Measurements from ENCODE around the gene NHLH1.

NHLH1 gene

GRCh38 chr1:160366731-160367515 is at the start of gene NHLH1:
Gene NHLH1, plus strand, starts transcription at chr1:160367071. Its CDS starts 3,661 bp downstream, at chr1:160370732.
- no peaks in the 10 kb centered on the region for H3K27me3 ChIP-seq (ENCODE audit: low read depth, low read length)
- no peak within 1 kb of the TSS for H3K27ac ChIP-seq (ENCODE audit: low read length)
- H3K36me3 ChIP-seq (ENCODE audit: control insufficient read depth in 1 of 2, insufficient read depth in 2 of 2, low read length in 2 of 2) = no peaks in the 10 kb centered on the region
- H3K4me3 ChIP-seq (ENCODE audit: low read depth in 1 of 2, low read length in 2 of 2) = no peak within 1 kb of the TSS
- H3K4me1 ChIP-seq (ENCODE audit: control insufficient read depth in 1 of 2, insufficient read depth in 2 of 2, low read length in 2 of 2) = no peaks in the 10 kb centered on the region
- H3K9me3 ChIP-seq (ENCODE audit: control insufficient read depth in 1 of 2, low read length in 2 of 2) = no peaks in the 10 kb centered on the region

DNA sequence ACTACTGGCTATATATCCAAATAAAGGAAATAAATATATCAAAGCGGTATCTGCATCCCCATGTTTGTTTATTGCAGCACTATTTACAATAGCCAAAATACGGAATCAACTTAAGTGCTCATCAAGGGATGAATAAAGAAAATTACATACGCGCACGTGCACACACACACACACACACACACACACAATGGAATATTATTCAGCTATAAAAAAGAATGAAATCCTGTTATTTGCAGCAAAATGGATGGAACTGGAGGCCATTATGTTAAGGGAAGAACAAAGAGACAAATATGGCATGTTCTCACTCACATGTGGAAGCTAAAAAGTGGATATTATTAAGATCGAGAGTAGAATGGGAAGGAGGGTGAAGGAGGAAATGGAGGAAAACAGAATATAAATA is 44.0 kb upstream of the NHLH1 start:
- Histone ChIP-seq H3K9me3 (ENCODE audit: control insufficient read depth in 1 of 2, low read length in 2 of 2) (no peaks in the 10 kb centered on the region), H3K27ac (ENCODE audit: low read length) (no peak overlapping the region), H3K4me1 (ENCODE audit: control insufficient read depth in 1 of 2, insufficient read depth in 2 of 2, low read length in 2 of 2) (no peaks in the 10 kb centered on the region), H3K4me3 (ENCODE audit: low read depth in 1 of 2, low read length in 2 of 2) (no peak overlapping the region), H3K36me3 (ENCODE audit: control insufficient read depth in 1 of 2, insufficient read depth in 2 of 2, low read length in 2 of 2) (peaks cover 27 to 60% of the 10 kb centered on the region in 2 donors), H3K27me3 (ENCODE audit: low read depth, low read length) (no peaks in the 10 kb centered on the region)

GRCh38 chr1:160325252-160325651 is 41.6 kb upstream of the NHLH1 start:
- H3K9me3 ChIP-seq (ENCODE audit: control insufficient read depth in 1 of 2, low read length in 2 of 2) = no peaks in the 10 kb centered on the region
- H3K27me3 ChIP-seq (ENCODE audit: low read depth, low read length) = no peaks in the 10 kb centered on the region
- H3K27ac ChIP-seq (ENCODE audit: low read length) = no peak overlapping the region
- H3K4me3 ChIP-seq (ENCODE audit: low read depth in 1 of 2, low read length in 2 of 2) = no peak overlapping the region
- H3K4me1 ChIP-seq (ENCODE audit: control insufficient read depth in 1 of 2, insufficient read depth in 2 of 2, low read length in 2 of 2) = no peaks in the 10 kb centered on the region
- H3K36me3 ChIP-seq (ENCODE audit: control insufficient read depth in 1 of 2, insufficient read depth in 2 of 2, low read length in 2 of 2) = peaks cover 48 to 76% of the 10 kb centered on the region in 2 donors

- H3K4me3 ChIP-seq (ENCODE audit: low read depth in 1 of 2, low read length in 2 of 2) = no peak overlapping the region
- no peaks in the 10 kb centered on the region for H3K27me3 ChIP-seq (ENCODE audit: low read depth, low read length)
- no peaks in the 10 kb centered on the region for H3K9me3 ChIP-seq (ENCODE audit: control insufficient read depth in 1 of 2, low read length in 2 of 2)
- peaks cover 54 to 85% of the 10 kb centered on the region in 2 donors for H3K36me3 ChIP-seq (ENCODE audit: control insufficient read depth in 1 of 2, insufficient read depth in 2 of 2, low read length in 2 of 2)
- H3K27ac ChIP-seq (ENCODE audit: low read length) = no peak overlapping the region
- no peaks in the 10 kb centered on the region for H3K4me1 ChIP-seq (ENCODE audit: control insufficient read depth in 1 of 2, insufficient read depth in 2 of 2, low read length in 2 of 2)
Observed at GRCh38 chr1:160326418-160326817, 40.5 kb upstream of the NHLH1 start.

GRCh38 chr1:160328184-160328583 is 38.7 kb upstream of the NHLH1 start:
- Histone ChIP-seq H3K4me1 (ENCODE audit: control insufficient read depth in 1 of 2, insufficient read depth in 2 of 2, low read length in 2 of 2) (no peaks in the 10 kb centered on the region), H3K27ac (ENCODE audit: low read length) (no peak overlapping the region), H3K9me3 (ENCODE audit: control insufficient read depth in 1 of 2, low read length in 2 of 2) (no peaks in the 10 kb centered on the region), H3K36me3 (ENCODE audit: control insufficient read depth in 1 of 2, insufficient read depth in 2 of 2, low read length in 2 of 2) (peaks cover 60 to 87% of the 10 kb centered on the region in 2 donors), H3K4me3 (ENCODE audit: low read depth in 1 of 2, low read length in 2 of 2) (no peak overlapping the region), H3K27me3 (ENCODE audit: low read depth, low read length) (no peaks in the 10 kb centered on the region)

DNA sequence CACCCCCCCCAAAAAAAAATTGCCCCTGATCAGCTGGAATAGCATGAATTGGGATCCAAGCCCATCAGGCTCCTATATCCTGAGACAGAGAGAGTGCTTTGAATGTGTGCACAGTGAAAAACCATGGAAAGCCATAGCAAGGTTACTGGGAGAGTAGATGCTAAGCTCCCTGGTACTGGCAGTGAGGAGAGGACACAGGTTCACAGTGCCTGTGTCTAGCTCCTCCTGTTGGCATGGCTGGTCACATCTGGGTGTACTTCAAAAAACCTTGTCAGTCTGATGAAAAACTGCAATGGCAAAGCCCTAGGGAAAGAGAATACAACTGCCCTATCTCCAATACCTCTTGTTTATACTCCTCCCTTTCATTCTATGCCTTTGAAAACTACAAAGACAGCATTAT is 36.8 kb upstream of the NHLH1 start:
- no peaks in the 10 kb centered on the region for H3K27me3 ChIP-seq (ENCODE audit: low read depth, low read length)
- H3K36me3 ChIP-seq (ENCODE audit: control insufficient read depth in 1 of 2, insufficient read depth in 2 of 2, low read length in 2 of 2) = peaks cover 76 to 87% of the 10 kb centered on the region in 2 donors
- H3K4me1 ChIP-seq (ENCODE audit: control insufficient read depth in 1 of 2, insufficient read depth in 2 of 2, low read length in 2 of 2) = no peaks in the 10 kb centered on the region
- no peaks in the 10 kb centered on the region for H3K9me3 ChIP-seq (ENCODE audit: control insufficient read depth in 1 of 2, low read length in 2 of 2)
- H3K27ac ChIP-seq (ENCODE audit: low read length) = no peak overlapping the region
- H3K4me3 ChIP-seq (ENCODE audit: low read depth in 1 of 2, low read length in 2 of 2) = no peak overlapping the region

- H3K27ac ChIP-seq (ENCODE audit: low read length) = no peak overlapping the region
- no peaks in the 10 kb centered on the region for H3K4me1 ChIP-seq (ENCODE audit: control insufficient read depth in 1 of 2, insufficient read depth in 2 of 2, low read length in 2 of 2)
- H3K36me3 ChIP-seq (ENCODE audit: control insufficient read depth in 1 of 2, insufficient read depth in 2 of 2, low read length in 2 of 2) = peaks cover 62 to 76% of the 10 kb centered on the region in 2 donors
Observed at GRCh38 chr1:160332516-160332915, 34.4 kb upstream of the NHLH1 start.

GRCh38 chr1:160338580-160338979 is 28.3 kb upstream of the NHLH1 start:
- Histone ChIP-seq H3K27ac (ENCODE audit: low read length) (no peak overlapping the region), H3K36me3 (ENCODE audit: control insufficient read depth in 1 of 2, insufficient read depth in 2 of 2, low read length in 2 of 2) (peaks cover 47% of the 10 kb centered on the region in 2 donors)

More at GRCh38 chr1:160332516-160332915, 34.4 kb upstream of the NHLH1 start:
- Histone ChIP-seq H3K27me3 (ENCODE audit: low read depth, low read length) (no peaks in the 10 kb centered on the region), H3K4me3 (ENCODE audit: low read depth in 1 of 2, low read length in 2 of 2) (no peak overlapping the region), H3K9me3 (ENCODE audit: control insufficient read depth in 1 of 2, low read length in 2 of 2) (no peaks in the 10 kb centered on the region)

DNA sequence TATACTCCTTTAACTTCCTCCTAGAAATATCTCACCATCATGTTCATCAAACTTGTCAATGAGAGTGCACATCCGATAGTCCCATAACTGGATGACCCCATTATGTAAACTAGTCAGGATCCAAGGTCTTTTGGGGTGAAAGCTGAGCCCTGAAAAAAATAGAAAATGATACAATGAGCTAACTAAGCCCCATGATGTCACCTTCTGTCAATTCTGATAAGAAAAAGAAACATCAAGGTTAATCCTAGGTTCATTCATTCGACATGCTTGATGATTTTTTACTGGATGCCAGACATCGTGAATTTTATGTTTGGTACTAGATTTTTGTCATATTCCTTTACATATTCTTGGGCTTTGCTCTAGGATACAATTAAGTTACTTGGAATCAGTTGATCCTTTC is 26.7 kb upstream of the NHLH1 start:
- no peaks in the 10 kb centered on the region for H3K9me3 ChIP-seq (ENCODE audit: control insufficient read depth in 1 of 2, low read length in 2 of 2)
- H3K4me3 ChIP-seq (ENCODE audit: low read depth in 1 of 2, low read length in 2 of 2) = no peak overlapping the region
- peaks cover 33 to 34% of the 10 kb centered on the region in 2 donors for H3K36me3 ChIP-seq (ENCODE audit: control insufficient read depth in 1 of 2, insufficient read depth in 2 of 2, low read length in 2 of 2)
- peaks cover 13 to 36% of the 10 kb centered on the region in 2 donors for H3K4me1 ChIP-seq (ENCODE audit: control insufficient read depth in 1 of 2, insufficient read depth in 2 of 2, low read length in 2 of 2)
- H3K27ac ChIP-seq (ENCODE audit: low read length) = no peak overlapping the region
- no peaks in the 10 kb centered on the region for H3K27me3 ChIP-seq (ENCODE audit: low read depth, low read length)

More at GRCh38 chr1:160338580-160338979, 28.3 kb upstream of the NHLH1 start:
- Histone ChIP-seq H3K4me1 (ENCODE audit: control insufficient read depth in 1 of 2, insufficient read depth in 2 of 2, low read length in 2 of 2) (peaks cover 8 to 22% of the 10 kb centered on the region in 2 donors), H3K4me3 (ENCODE audit: low read depth in 1 of 2, low read length in 2 of 2) (no peak overlapping the region), H3K27me3 (ENCODE audit: low read depth, low read length) (no peaks in the 10 kb centered on the region), H3K9me3 (ENCODE audit: control insufficient read depth in 1 of 2, low read length in 2 of 2) (no peaks in the 10 kb centered on the region)

- Histone ChIP-seq H3K4me3 (ENCODE audit: low read depth in 1 of 2, low read length in 2 of 2) (peak overlapping the region; percentile 16 to 97), H3K9me3 (ENCODE audit: control insufficient read depth in 1 of 2, low read length in 2 of 2) (no peaks in the 10 kb centered on the region), H3K36me3 (ENCODE audit: control insufficient read depth in 1 of 2, insufficient read depth in 2 of 2, low read length in 2 of 2) (peaks cover 32 to 40% of the 10 kb centered on the region in 2 donors), H3K27me3 (ENCODE audit: low read depth, low read length) (no peaks in the 10 kb centered on the region), H3K4me1 (ENCODE audit: control insufficient read depth in 1 of 2, insufficient read depth in 2 of 2, low read length in 2 of 2) (peaks cover 13 to 36% of the 10 kb centered on the region in 2 donors), H3K27ac (ENCODE audit: low read length) (no peak overlapping the region)
Observed at GRCh38 chr1:160340866-160341265, 26.0 kb upstream of the NHLH1 start.

DNA sequence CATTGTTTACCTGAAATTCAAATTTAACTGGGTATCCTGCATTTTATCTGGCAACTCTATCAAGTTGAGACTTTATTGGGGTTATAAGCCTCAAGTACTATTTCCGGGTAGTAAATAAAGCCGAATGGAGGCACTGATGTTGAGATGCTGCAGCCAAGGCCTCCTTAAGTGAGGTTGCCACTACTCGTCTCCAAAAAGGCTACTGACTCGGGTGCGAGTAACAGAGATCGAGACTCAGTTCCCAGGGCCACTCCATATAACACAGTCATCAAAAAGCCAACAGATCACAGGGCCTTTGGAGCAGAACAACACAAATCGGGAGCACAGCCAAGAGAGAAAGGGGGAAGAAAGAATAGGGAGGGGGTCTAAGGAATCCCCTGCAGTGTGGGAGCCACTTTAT is 24.3 kb upstream of the NHLH1 start:
- H3K27me3 ChIP-seq (ENCODE audit: low read depth, low read length) = no peaks in the 10 kb centered on the region
- H3K4me1 ChIP-seq (ENCODE audit: control insufficient read depth in 1 of 2, insufficient read depth in 2 of 2, low read length in 2 of 2) = peaks cover 13 to 36% of the 10 kb centered on the region in 2 donors
- no peaks in the 10 kb centered on the region for H3K9me3 ChIP-seq (ENCODE audit: control insufficient read depth in 1 of 2, low read length in 2 of 2)
- H3K4me3 ChIP-seq (ENCODE audit: low read depth in 1 of 2, low read length in 2 of 2) = peak overlapping the region; percentile 97 to 100
- peak overlapping the region; percentile 98 for H3K27ac ChIP-seq (ENCODE audit: low read length)
- H3K36me3 ChIP-seq (ENCODE audit: control insufficient read depth in 1 of 2, insufficient read depth in 2 of 2, low read length in 2 of 2) = peaks cover 29 to 44% of the 10 kb centered on the region in 2 donors
